HCT116 (cell line): Measurements from ENCODE around the gene TMEM117.

Experiments
- EZH2 ChIP-seq: fragments of 200-600 bp; sonication (generic); IDR thresholded peaks from 2 replicates; pipeline ENCODE4 v1.6.1; 2017; ENCODE audit warnings: antibody characterized with exemption, mixed run types
- POLR2A ChIP-seq: IDR thresholded peaks from 2 replicates; pipeline ENCODE4 v1.7.0; 2011; ENCODE audit warnings: borderline replicate concordance; ENCODE audit not compliant: insufficient read depth, insufficient read length; ENCODE audit errors: extremely low read depth
- TF ChIP-seq, protein P1 (sequence below), 3 experiments: fragments of 200-600 bp in 1 of 3; sonication (generic) in 1 of 3; IDR thresholded peaks in 2 of 3; conservative IDR thresholded peaks in 1 of 3; 2 replicates each; pipeline ENCODE4 v1.5.1; 2012 to 2017; ENCODE audit warnings: low read depth in 2 of 3, low read length in 2 of 3, antibody characterized with exemption in 1 of 3, borderline replicate concordance in 1 of 3, control low read depth in 1 of 3, mild to moderate bottlenecking in 1 of 3, mixed read lengths in 1 of 3, mixed run types in 1 of 3, moderate library complexity in 1 of 3; ENCODE audit not compliant: insufficient read depth in 1 of 3
- TF ChIP-seq, protein P2 (sequence below): IDR thresholded peaks from 2 replicates; pipeline ENCODE4 v1.6.1; 2012

DNA sequence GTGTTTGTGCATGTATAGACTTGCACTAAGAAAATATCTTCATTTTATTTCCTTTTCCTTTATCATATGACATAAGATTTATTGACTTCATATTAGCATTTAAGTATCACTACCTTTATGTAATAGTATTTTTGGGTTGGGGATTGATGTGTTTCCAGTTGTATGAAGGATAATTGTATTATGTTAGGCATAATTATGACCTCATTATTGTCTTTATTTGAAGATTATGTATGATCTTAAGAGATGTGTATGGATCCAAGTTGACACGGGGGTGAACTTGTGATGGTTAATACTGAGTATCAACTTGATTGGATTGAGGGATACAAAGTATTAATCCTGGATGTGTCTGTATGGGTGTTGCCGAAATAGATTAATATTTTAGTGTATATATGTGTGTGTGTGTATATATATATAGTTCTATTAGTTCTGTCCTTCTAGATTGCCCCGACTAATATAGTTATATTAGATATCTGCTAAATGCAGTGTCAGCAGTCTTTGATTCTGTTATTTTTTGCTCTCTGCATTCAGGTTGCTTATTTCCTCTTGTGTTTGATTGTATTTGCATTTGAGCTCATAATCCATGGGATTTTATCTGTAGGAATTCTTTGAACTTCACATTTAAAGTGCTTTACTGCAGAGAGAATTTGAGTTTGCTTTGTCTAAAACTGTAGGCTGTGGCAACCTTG, 211.0 kb downstream of the TMEM117 start:
- TF ChIP-seq, protein P1, sequence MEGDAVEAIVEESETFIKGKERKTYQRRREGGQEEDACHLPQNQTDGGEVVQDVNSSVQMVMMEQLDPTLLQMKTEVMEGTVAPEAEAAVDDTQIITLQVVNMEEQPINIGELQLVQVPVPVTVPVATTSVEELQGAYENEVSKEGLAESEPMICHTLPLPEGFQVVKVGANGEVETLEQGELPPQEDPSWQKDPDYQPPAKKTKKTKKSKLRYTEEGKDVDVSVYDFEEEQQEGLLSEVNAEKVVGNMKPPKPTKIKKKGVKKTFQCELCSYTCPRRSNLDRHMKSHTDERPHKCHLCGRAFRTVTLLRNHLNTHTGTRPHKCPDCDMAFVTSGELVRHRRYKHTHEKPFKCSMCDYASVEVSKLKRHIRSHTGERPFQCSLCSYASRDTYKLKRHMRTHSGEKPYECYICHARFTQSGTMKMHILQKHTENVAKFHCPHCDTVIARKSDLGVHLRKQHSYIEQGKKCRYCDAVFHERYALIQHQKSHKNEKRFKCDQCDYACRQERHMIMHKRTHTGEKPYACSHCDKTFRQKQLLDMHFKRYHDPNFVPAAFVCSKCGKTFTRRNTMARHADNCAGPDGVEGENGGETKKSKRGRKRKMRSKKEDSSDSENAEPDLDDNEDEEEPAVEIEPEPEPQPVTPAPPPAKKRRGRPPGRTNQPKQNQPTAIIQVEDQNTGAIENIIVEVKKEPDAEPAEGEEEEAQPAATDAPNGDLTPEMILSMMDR (IDR thresholded peaks at IDR 0.05 in 2 of 3, conservative IDR thresholded peaks at IDR 0.05 in 1 of 3; ENCODE audit: borderline replicate concordance in 1 of 3, insufficient read depth in 1 of 3, low read depth in 2 of 3, low read length in 2 of 3) = no peak
- TF ChIP-seq, protein P2, sequence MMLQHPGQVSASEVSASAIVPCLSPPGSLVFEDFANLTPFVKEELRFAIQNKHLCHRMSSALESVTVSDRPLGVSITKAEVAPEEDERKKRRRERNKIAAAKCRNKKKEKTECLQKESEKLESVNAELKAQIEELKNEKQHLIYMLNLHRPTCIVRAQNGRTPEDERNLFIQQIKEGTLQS = no peak
- TF ChIP-seq POLR2A (no peak), EZH2 (no peak)
